C4-2B (cell line): Measurements from ENCODE around the gene FSTL4.

Source experiments
- H3K27ac ChIP-seq: fragments of 450-650 bp; 2 replicates; pipeline ENCODE4 v1.5.1; 2017
- ZFX ChIP-seq: fragments of 450-650 bp; IDR thresholded peaks from 2 replicates; pipeline ENCODE4 v1.6.1; 2017
- TF ChIP-seq, protein P1 (sequence below): fragments of 450-650 bp; conservative IDR thresholded peaks from 2 replicates; pipeline ENCODE4 v1.5.1; 2017; ENCODE audit warnings: mild to moderate bottlenecking

FSTL4 gene

DNA sequence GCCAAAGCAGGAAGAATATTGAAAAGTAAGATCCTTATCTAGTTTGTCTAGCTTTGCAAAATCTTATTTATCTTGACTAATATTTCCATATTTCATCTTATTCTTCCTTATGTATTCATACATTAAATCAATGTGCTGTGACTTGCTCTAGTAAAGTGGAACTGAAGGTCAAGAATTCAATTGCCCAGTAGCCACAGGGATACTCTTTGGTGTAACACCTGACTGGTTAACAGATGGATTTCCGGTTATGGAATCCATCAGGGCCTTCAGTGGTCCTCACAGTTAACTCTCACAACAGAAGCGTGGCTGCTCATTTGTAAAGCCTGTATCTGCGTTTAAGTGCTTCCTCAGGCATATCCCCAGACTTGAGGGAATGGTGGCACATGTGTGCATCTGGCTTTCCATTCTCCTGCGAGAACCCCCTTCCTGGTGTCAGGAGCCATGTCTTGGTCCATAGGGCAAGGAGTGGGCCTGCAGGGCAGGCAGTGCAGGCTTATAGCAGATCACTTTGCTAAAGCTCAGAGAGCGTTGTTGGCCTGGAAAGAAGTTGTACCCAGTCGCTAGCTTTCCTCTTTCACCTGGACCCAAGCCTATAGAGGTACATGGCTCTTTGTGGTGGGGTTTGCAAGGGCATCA, 461.3 kb downstream of the FSTL4 start:
- TF ChIP-seq ZFX = no peak
- TF ChIP-seq, protein P1, sequence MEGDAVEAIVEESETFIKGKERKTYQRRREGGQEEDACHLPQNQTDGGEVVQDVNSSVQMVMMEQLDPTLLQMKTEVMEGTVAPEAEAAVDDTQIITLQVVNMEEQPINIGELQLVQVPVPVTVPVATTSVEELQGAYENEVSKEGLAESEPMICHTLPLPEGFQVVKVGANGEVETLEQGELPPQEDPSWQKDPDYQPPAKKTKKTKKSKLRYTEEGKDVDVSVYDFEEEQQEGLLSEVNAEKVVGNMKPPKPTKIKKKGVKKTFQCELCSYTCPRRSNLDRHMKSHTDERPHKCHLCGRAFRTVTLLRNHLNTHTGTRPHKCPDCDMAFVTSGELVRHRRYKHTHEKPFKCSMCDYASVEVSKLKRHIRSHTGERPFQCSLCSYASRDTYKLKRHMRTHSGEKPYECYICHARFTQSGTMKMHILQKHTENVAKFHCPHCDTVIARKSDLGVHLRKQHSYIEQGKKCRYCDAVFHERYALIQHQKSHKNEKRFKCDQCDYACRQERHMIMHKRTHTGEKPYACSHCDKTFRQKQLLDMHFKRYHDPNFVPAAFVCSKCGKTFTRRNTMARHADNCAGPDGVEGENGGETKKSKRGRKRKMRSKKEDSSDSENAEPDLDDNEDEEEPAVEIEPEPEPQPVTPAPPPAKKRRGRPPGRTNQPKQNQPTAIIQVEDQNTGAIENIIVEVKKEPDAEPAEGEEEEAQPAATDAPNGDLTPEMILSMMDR = no peak

GRCh38 chr5:133149345-133149744, 463.0 kb downstream of the FSTL4 start:
- no peak overlapping the region for H3K27ac ChIP-seq
- TF ChIP-seq ZFX = no peak
- TF ChIP-seq, protein P1 = no peak

More for the DNA sequence above, 461.3 kb downstream of the FSTL4 start:
- no peak overlapping the region for H3K27ac ChIP-seq

GRCh38 chr5:133147815-133148567, 464.4 kb downstream of the FSTL4 start:
- TF ChIP-seq, protein P1 = no peak
- no peak for TF ChIP-seq ZFX
- H3K27ac ChIP-seq = no peak overlapping the region

DNA sequence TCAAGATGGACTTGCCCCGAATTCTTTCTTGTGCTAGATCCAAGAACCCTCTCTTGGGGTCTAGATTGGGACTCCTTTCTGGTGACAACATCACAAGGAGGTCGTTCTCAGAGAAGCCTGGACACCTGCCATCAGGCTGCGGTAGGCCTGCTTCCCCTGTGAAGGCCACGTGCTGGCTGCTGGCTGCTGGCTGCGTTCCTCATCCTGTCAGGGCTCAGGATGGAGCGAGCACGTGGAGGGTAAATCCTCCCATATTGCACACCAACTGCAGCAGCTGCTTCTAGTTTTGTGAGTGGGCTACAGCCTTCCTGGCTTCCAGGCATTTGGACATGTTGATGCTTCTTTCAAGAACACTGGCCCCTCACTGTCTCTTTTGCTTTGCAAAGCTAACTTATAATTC, 464.9 kb downstream of the FSTL4 start:
- no peak overlapping the region for H3K27ac ChIP-seq
- TF ChIP-seq, protein P1 = no peak
- TF ChIP-seq ZFX = no peak
